ENCODE results near the gene PIGM. TPM values are rescaled to one million over a fixed set of nuclear protein-coding genes. Genes with fewer than 3 reads are reported as not detected.

The PIGM gene
- total RNA-seq, 1 donor from 2014 or later: 7.0 TPM

GRCh38 chr1:160080381-160081100 lies 48.8 kb upstream of the PIGM start:
- Mint-ChIP-seq H3K27me3 (ENCODE audit: low read depth, unreplicated experiment) (peaks cover 57% of the 10 kb centered on the region), H3K4me3 (ENCODE audit: unreplicated experiment) (no peak overlapping the region), H3K36me3 (ENCODE audit: low read depth, unreplicated experiment) (no peaks in the 10 kb centered on the region), H3K4me1 (ENCODE audit: low read depth, unreplicated experiment) (peaks cover 4% of the 10 kb centered on the region), H3K9me3 (ENCODE audit: unreplicated experiment) (peaks cover 1% of the 10 kb centered on the region), H3K27ac (ENCODE audit: unreplicated experiment) (no peak overlapping the region)
- Histone ChIP-seq H3K36me3 (ENCODE audit: insufficient read depth, low read length) (no peaks in the 10 kb centered on the region), H3K4me2 (ENCODE audit: low read length) (peak overlapping the region; percentile 7), H3K79me2 (ENCODE audit: insufficient read depth, low read length) (no peaks in the 10 kb centered on the region), H3K27me3 (ENCODE audit: insufficient read depth, low read length) (peaks cover 54% of the 10 kb centered on the region), H2AFZ (ENCODE audit: low read depth, low read length) (no peak overlapping the region), H3K4me1 (ENCODE audit: insufficient read depth, low read length) (peaks cover 6% of the 10 kb centered on the region), H3K9me3 (ENCODE audit: insufficient read depth, low read depth, low read length) (no peaks in the 10 kb centered on the region), H3K27ac (ENCODE audit: low read depth, low read length) (no peak overlapping the region), H4K20me1 (ENCODE audit: insufficient read depth, low read length) (no peaks in the 10 kb centered on the region), H3K9ac (ENCODE audit: low read length) (no peak overlapping the region), H3K4me3 (ENCODE audit: insufficient read depth, low read depth, low read length) (no peak overlapping the region)
- no peak for DNase-seq (ENCODE audit: low read depth)
- no peak for TF ChIP-seq CTCF (IDR thresholded peaks at IDR 0.05; ENCODE audit: insufficient read depth, low read depth, low read length)
- TF ChIP-seq EZH2 (IDR thresholded peaks at IDR 0.05; ENCODE audit: insufficient read depth, low read length): no peak
- no peak for FAIRE-seq

- no peak overlapping the region for H3K4me2 ChIP-seq (ENCODE audit: low read length)
- H3K79me2 ChIP-seq (ENCODE audit: insufficient read depth, low read length): no peaks in the 10 kb centered on the region
- no peak overlapping the region for H3K4me3 ChIP-seq (ENCODE audit: insufficient read depth, low read depth, low read length)
- H3K27me3 Mint-ChIP-seq (ENCODE audit: low read depth, unreplicated experiment): peaks cover 58% of the 10 kb centered on the region
- FAIRE-seq (no peak), DNase-seq (ENCODE audit: low read depth) (no peak)
- peaks cover 4% of the 10 kb centered on the region for H3K4me1 Mint-ChIP-seq (ENCODE audit: low read depth, unreplicated experiment)
- H3K9me3 ChIP-seq (ENCODE audit: insufficient read depth, low read depth, low read length): no peaks in the 10 kb centered on the region
- no peak overlapping the region for H3K27ac Mint-ChIP-seq (ENCODE audit: unreplicated experiment)
- H3K27me3 ChIP-seq (ENCODE audit: insufficient read depth, low read length): peaks cover 58% of the 10 kb centered on the region
- no peaks in the 10 kb centered on the region for H4K20me1 ChIP-seq (ENCODE audit: insufficient read depth, low read length)
- no peak overlapping the region for H2AFZ ChIP-seq (ENCODE audit: low read depth, low read length)
- H3K27ac ChIP-seq (ENCODE audit: low read depth, low read length): no peak overlapping the region
- H3K36me3 Mint-ChIP-seq (ENCODE audit: low read depth, unreplicated experiment): no peaks in the 10 kb centered on the region
- H3K4me3 Mint-ChIP-seq (ENCODE audit: unreplicated experiment): no peak overlapping the region
- TF ChIP-seq EZH2 (IDR thresholded peaks at IDR 0.05; ENCODE audit: insufficient read depth, low read length) (no peak), CTCF (IDR thresholded peaks at IDR 0.05; ENCODE audit: insufficient read depth, low read depth, low read length) (no peak)
- H3K9ac ChIP-seq (ENCODE audit: low read length): no peak overlapping the region
- peaks cover 1% of the 10 kb centered on the region for H3K9me3 Mint-ChIP-seq (ENCODE audit: unreplicated experiment)
- H3K36me3 ChIP-seq (ENCODE audit: insufficient read depth, low read length): no peaks in the 10 kb centered on the region
- peaks cover 6% of the 10 kb centered on the region for H3K4me1 ChIP-seq (ENCODE audit: insufficient read depth, low read length)
Measured at GRCh38 chr1:160079448-160079847, 47.7 kb upstream of the PIGM start.

GRCh38 chr1:160078512-160079195 lies 46.9 kb upstream of the PIGM start:
- peaks cover 1% of the 10 kb centered on the region for H3K9me3 Mint-ChIP-seq (ENCODE audit: unreplicated experiment)
- DNase-seq (ENCODE audit: low read depth): no peak
- Histone ChIP-seq H3K4me3 (ENCODE audit: insufficient read depth, low read depth, low read length) (no peak overlapping the region), H3K4me1 (ENCODE audit: insufficient read depth, low read length) (peaks cover 6% of the 10 kb centered on the region), H3K9ac (ENCODE audit: low read length) (no peak overlapping the region), H3K36me3 (ENCODE audit: insufficient read depth, low read length) (no peaks in the 10 kb centered on the region), H3K79me2 (ENCODE audit: insufficient read depth, low read length) (no peaks in the 10 kb centered on the region), H3K27ac (ENCODE audit: low read depth, low read length) (no peak overlapping the region), H2AFZ (ENCODE audit: low read depth, low read length) (no peak overlapping the region), H3K9me3 (ENCODE audit: insufficient read depth, low read depth, low read length) (no peaks in the 10 kb centered on the region), H3K4me2 (ENCODE audit: low read length) (no peak overlapping the region), H4K20me1 (ENCODE audit: insufficient read depth, low read length) (no peaks in the 10 kb centered on the region), H3K27me3 (ENCODE audit: insufficient read depth, low read length) (peaks cover 54% of the 10 kb centered on the region)
- no peak for FAIRE-seq
- no peak overlapping the region for H3K4me3 Mint-ChIP-seq (ENCODE audit: unreplicated experiment)
- peaks cover 4% of the 10 kb centered on the region for H3K4me1 Mint-ChIP-seq (ENCODE audit: low read depth, unreplicated experiment)
- TF ChIP-seq CTCF (IDR thresholded peaks at IDR 0.05; ENCODE audit: insufficient read depth, low read depth, low read length) (peak; percentile 58), EZH2 (IDR thresholded peaks at IDR 0.05; ENCODE audit: insufficient read depth, low read length) (no peak)
- no peak overlapping the region for H3K27ac Mint-ChIP-seq (ENCODE audit: unreplicated experiment)
- H3K36me3 Mint-ChIP-seq (ENCODE audit: low read depth, unreplicated experiment): no peaks in the 10 kb centered on the region
- H3K27me3 Mint-ChIP-seq (ENCODE audit: low read depth, unreplicated experiment): peaks cover 59% of the 10 kb centered on the region

All from astrocyte (in vitro differentiated cells and primary cell).